Measurements from ENCODE around the gene FAM171A2. TPM values are rescaled to one million over a fixed set of nuclear protein-coding genes. Genes with fewer than 3 reads are reported as not detected.

The FAM171A2 gene
- total and polyA plus RNA-seq, 2 of the 8 experiments (the other 6 are each of a cell fraction or from before 2014, with no cell fraction given): 21.9 to 24.1 TPM

- TF ChIP-seq JUN (IDR thresholded peaks at IDR 0.05; ENCODE audit: low read depth, low read length) (no peak), BRCA1 (IDR thresholded peaks at IDR 0.05; ENCODE audit: low read depth, low read length) (no peak), POLR2A (IDR thresholded peaks at IDR 0.05; ENCODE audit: control extremely low read depth in 1 of 2, low read depth in 2 of 2, low read length in 2 of 2) (no peak), CHD7 (IDR thresholded peaks at IDR 0.05; ENCODE audit: insufficient replicate concordance, low read length) (no peak)
Measured at GRCh38 chr17:44389723-44390202, 26.1 kb upstream of the FAM171A2 start (continued).

Data from H1 (cell line).